Measurements from ENCODE around the gene NEAT1.

The NEAT1 gene

GRCh38 chr11:65389294-65389980 is 33.2 kb upstream of the NEAT1 start:
- no peak for DNase-seq (ENCODE audit: low read depth)

- no peak for DNase-seq (ENCODE audit: low read depth)
Measured at GRCh38 chr11:65390099-65390941, 32.3 kb upstream of the NEAT1 start.

GRCh38 chr11:65390996-65391395 is 31.6 kb upstream of the NEAT1 start:
- DNase-seq (ENCODE audit: low read depth) = no peak

GRCh38 chr11:65392186-65392829 is 30.3 kb upstream of the NEAT1 start:
- no peak for DNase-seq (ENCODE audit: low read depth)

GRCh38 chr11:65392899-65393298 is 29.7 kb upstream of the NEAT1 start:
- no peak for DNase-seq (ENCODE audit: low read depth)

GRCh38 chr11:65393513-65394079 is 29.0 kb upstream of the NEAT1 start:
- DNase-seq (ENCODE audit: low read depth) = no peak

GRCh38 chr11:65394125-65394536 is 28.5 kb upstream of the NEAT1 start:
- DNase-seq (ENCODE audit: low read depth) = no peak

GRCh38 chr11:65395961-65396530 is 26.6 kb upstream of the NEAT1 start:
- DNase-seq (ENCODE audit: low read depth) = no peak

- DNase-seq (ENCODE audit: low read depth) = no peak
Measured at GRCh38 chr11:65396769-65397745, 25.5 kb upstream of the NEAT1 start.

- no peak for DNase-seq (ENCODE audit: low read depth)
Measured at GRCh38 chr11:65398362-65398910, 24.2 kb upstream of the NEAT1 start.

- DNase-seq (ENCODE audit: low read depth) = no peak
Measured at GRCh38 chr11:65399249-65399648, 23.3 kb upstream of the NEAT1 start.

- no peak for DNase-seq (ENCODE audit: low read depth)
Measured at GRCh38 chr11:65399845-65400244, 22.8 kb upstream of the NEAT1 start.

- no peak for DNase-seq (ENCODE audit: low read depth)
Measured at GRCh38 chr11:65400307-65401072, 22.1 kb upstream of the NEAT1 start.

- DNase-seq (ENCODE audit: low read depth) = no peak
Measured at GRCh38 chr11:65401073-65401802, 21.4 kb upstream of the NEAT1 start.

- DNase-seq (ENCODE audit: low read depth) = no peak
Measured at GRCh38 chr11:65401803-65402248, 20.8 kb upstream of the NEAT1 start.

- no peak for DNase-seq (ENCODE audit: low read depth)
Measured at GRCh38 chr11:65402790-65403189, 19.8 kb upstream of the NEAT1 start.

GRCh38 chr11:65403607-65404121 is 18.9 kb upstream of the NEAT1 start:
- no peak for DNase-seq (ENCODE audit: low read depth)

- no peak for DNase-seq (ENCODE audit: low read depth)
Measured at GRCh38 chr11:65404210-65404609, 18.4 kb upstream of the NEAT1 start.

Data from HS-27A (cell line).